OCI-LY1 (cell line): ENCODE data around the gene TRIM22.

ENCODE experiments used
- CTCF ChIP-seq: fragments of 200-600 bp; sonication (generic), shearing (Covaris generic); IDR thresholded peaks from 2 replicates; pipeline ENCODE4 v1.5.1; 2017; ENCODE audit warnings: mild to moderate bottlenecking, antibody characterized with exemption, low read length, moderate library complexity, mixed read lengths
- EZH2 ChIP-seq: fragments of 200-600 bp; sonication (generic), shearing (Covaris generic); IDR thresholded peaks from 2 replicates; pipeline ENCODE4 v1.8.0; 2017; ENCODE audit warnings: borderline replicate concordance, mixed run types, mild to moderate bottlenecking, antibody characterized with exemption, low read length, moderate library complexity, mixed read lengths

DNA sequence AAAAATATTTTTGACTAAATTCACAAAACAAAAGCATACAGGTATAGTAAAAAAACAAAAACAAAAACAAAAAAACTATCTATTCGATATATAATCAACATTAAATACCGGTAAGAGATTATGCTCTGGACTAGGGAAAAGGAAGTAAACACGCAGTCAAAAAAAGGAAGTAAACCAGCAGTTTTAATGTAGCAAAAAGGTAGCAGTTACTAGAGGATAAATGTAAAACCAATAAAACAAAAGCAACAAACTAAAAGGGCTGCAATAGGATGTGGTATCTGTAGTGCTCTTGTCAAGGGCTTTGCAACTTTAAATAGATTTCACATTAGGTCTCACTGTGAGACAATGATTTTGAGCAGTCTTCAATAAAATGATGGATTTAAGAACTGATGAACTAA is 2.4 kb downstream of the TRIM22 start:
- TF ChIP-seq CTCF (no peak), EZH2 (no peak)
